DMS53 treated with DMSO at 0.1 percent for 48 hours (cell line): ENCODE data around the gene IFT81.
"Not testable (repeated sequence)": the region's sequence is repeated elsewhere in the genome, so short reads cannot be mapped to it uniquely, and the experiment has no call there.

Experiments
- DNase-seq: peaks from one replicate; lab custom pipeline; 2025; ENCODE audit not compliant: unreplicated experiment; lab: John Stamatoyannopoulos, UW

The IFT81 gene

GRCh38 chr12:110199339-110200123 is 75.4 kb downstream of the IFT81 start:
- DNase-seq = peak; percentile 28

GRCh38 chr12:110200124-110200417 is 75.9 kb downstream of the IFT81 start:
- peak; percentile 28 for DNase-seq

GRCh38 chr12:110201995-110202394 is 77.8 kb downstream of the IFT81 start:
- DNase-seq = no peak

GRCh38 chr12:110203546-110203945 is 79.4 kb downstream of the IFT81 start:
- no peak for DNase-seq

- no peak for DNase-seq
These were observed 81.8 kb downstream of the IFT81 start for GRCh38 chr12:110205931-110206330.

GRCh38 chr12:110211639-110212536 is 87.7 kb downstream of the IFT81 start:
- DNase-seq = not testable (repeated sequence)

GRCh38 chr12:110217996-110218674 is 94.0 kb downstream of the IFT81 start:
- no peak for DNase-seq

- DNase-seq = no peak
These were observed 97.9 kb downstream of the IFT81 start for GRCh38 chr12:110222027-110222426.

GRCh38 chr12:110222433-110222832 is 98.3 kb downstream of the IFT81 start:
- no peak for DNase-seq

GRCh38 chr12:110223777-110224378 is 99.7 kb downstream of the IFT81 start:
- DNase-seq = no peak

GRCh38 chr12:110224379-110225304 is 100.5 kb downstream of the IFT81 start:
- DNase-seq = peak; percentile 26

- DNase-seq = no peak
These were observed 103.0 kb downstream of the IFT81 start for GRCh38 chr12:110227138-110227537.

- not testable (repeated sequence) for DNase-seq
These were observed 104.2 kb downstream of the IFT81 start for GRCh38 chr12:110228348-110228747.

- DNase-seq = no peak
These were observed 104.6 kb downstream of the IFT81 start for GRCh38 chr12:110228756-110229155.

- DNase-seq = no peak
These were observed 105.3 kb downstream of the IFT81 start for GRCh38 chr12:110229409-110229808.

- no peak for DNase-seq
These were observed 106.5 kb downstream of the IFT81 start for GRCh38 chr12:110230655-110231054.

GRCh38 chr12:110233212-110233903 is 109.2 kb downstream of the IFT81 start:
- no peak for DNase-seq

GRCh38 chr12:110234331-110234751 is 110.2 kb downstream of the IFT81 start:
- DNase-seq = no peak

GRCh38 chr12:110234755-110235154 is 110.6 kb downstream of the IFT81 start:
- DNase-seq = peak; percentile 19

GRCh38 chr12:110235383-110235782 is 111.2 kb downstream of the IFT81 start:
- no peak for DNase-seq
